SHP77 treated with DMSO at 0.1 percent for 48 hours (cell line): ENCODE results near the gene PEF1.

Experiments used
- DNase-seq: peaks from one replicate; lab custom pipeline; 2025; lab: John Stamatoyannopoulos, UW

Gene PEF1

DNA sequence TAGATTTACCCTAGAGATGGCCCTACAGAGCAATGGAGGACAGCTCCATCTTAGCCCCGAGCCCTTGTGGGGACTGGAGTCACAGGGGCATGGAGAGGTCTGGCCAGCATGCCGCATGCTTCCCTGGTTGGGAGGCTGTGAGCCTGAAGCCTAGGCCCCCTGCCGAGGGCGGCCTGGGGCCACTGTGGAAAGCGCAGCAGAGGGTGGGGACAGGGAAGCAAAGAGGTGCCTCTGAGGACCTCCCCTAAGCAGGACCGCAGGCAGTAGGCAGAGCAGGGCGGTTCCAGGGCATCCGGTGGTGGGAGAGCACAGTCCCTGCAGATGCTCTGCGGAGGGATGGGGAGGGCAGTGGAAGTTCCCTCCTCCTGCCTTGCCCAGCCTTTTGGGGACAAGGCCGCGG is 26.5 kb upstream of the PEF1 start:
- DNase-seq, result no peak

GRCh38 chr1:31670593-31670964 is 25.9 kb upstream of the PEF1 start:
- DNase-seq, result no peak

- peak; percentile 85 for DNase-seq
Measured at GRCh38 chr1:31669786-31670592, 25.3 kb upstream of the PEF1 start.

GRCh38 chr1:31669433-31669785 is 24.7 kb upstream of the PEF1 start:
- no peak for DNase-seq

- DNase-seq, result no peak
Measured at GRCh38 chr1:31668303-31668883, 23.7 kb upstream of the PEF1 start.

- no peak for DNase-seq
Measured at GRCh38 chr1:31667065-31667785, 22.5 kb upstream of the PEF1 start.

- peak; percentile 70 for DNase-seq
Measured at GRCh38 chr1:31666263-31666963, 21.7 kb upstream of the PEF1 start.

GRCh38 chr1:31665234-31665878 is 20.7 kb upstream of the PEF1 start:
- no peak for DNase-seq

DNA sequence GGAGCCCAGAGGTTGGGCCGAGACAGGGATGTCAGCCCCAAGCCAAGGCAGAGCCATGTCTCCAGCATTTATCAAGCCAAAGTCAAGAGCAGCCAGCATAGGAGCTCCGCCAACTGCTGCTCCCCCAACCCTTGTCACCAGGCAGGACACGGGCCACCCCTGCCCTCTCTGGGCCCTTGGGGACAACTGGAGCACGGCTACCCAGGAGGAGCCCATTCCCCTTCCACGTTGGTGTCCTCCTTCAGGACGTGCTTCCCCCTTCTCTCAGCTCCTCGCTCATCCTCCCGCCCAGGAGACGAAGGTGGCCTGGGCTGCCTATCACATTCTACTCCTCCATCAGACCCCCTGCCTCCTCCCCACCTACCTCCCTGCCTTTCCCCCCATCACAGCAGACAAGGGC is 19.9 kb upstream of the PEF1 start:
- DNase-seq, result no peak

DNA sequence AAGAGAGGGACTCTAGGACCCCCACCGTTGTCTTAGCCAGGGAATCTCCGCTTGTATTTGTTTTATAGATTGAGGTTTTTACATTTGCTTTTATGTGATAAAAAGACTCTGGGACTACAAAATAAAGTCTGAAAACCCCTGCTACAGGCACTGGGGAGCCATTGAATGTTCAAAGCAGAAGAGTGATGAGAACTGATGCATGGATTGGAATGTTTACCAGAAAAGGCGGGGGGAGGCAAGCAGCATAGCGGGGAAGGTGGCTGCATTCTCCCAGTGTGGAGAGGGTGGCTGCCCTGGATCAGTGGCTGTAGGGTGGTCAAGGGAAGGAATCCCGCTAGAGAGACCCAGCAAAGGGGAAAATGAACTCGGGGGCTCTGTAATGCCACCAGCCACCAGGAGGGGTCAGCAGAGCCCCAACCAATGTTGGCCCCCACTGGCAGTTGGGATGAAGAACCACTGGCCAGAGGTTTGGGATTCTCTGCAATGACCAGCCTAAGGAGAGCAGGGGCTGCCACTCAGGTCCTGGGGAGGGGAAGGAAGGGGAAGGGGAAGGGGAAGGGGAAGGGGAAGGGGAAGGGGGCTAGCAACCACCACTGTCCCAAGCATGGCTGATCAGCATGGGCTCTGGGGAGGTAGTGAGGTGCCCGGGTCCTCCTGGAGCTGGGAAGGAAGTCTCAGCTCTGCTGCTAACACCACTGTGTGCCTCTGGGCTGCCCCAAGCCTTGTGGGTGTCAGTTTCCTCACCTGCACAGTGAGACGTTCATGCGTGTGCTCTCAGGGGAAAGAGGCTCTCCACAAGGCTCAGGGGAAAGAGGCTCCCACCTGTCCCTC is 19.2 kb upstream of the PEF1 start:
- DNase-seq, result no peak

DNA sequence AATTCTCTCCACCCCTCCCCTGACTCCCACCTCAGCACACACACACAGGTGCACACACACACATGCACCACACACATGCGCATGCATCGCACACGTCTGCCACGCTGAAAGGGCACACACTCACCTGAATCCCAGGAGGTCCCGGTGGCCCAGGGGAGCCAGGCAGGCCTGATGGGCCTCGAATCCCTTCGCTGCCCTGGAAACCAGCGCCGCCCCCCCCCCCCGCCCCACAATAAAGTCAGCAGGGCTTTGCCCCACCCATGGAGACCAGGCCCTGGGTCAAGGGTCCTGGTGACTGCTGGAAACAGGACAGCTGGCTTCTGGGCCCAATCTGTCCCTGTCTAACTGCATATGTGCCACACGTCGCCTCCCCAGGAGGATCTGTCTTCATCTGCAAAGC is 17.8 kb upstream of the PEF1 start:
- DNase-seq, result no peak

GRCh38 chr1:31661856-31662255 is 17.2 kb upstream of the PEF1 start:
- no peak for DNase-seq

- no peak for DNase-seq
Measured at GRCh38 chr1:31660871-31661455, 16.3 kb upstream of the PEF1 start.

GRCh38 chr1:31659889-31660288 is 15.2 kb upstream of the PEF1 start:
- no peak for DNase-seq

DNA sequence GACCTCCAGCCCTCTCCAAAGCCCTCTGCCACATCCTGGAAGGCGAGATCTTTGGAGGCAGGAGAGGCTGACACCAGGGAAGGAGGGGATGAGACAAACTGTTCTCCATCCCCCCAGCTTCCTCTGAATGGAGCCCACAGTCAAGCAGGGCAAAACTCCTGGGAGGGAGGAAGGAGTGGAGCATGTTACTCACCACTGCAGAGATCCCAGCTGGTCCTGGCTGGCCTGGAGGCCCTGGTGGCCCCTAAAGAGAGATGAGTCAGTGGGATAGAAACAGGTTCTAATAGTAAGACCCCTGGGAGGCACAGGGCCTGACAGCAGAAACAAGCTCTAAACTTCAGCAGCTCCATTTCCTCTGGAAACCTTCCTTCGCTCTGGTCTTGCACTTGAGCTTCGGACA is 14.0 kb upstream of the PEF1 start:
- no peak for DNase-seq

DNA sequence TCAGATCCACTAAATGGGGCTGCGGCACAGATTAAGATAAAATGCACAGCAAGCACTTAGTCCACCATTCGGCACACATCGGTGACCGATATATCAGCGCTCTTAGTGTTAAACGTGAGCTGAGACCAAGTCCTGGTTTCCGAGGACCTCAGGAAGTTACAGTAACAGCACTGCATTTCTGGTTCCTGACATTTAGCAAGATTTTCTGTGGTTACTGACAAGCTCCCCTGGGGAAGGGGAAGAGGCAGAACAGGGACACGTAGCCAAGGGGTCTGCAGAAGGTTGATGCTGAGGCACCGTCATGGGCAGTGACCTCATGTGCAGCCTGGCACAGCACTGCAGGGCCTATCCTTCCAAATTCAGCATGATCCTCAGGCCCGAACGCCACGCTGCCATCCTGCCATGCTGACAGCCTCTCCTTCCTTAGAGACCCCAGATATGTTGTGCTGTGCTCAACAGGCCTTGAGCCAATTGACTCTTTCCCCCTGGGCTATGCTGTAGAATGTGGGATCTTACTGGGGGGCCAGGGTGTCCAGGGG is 13.4 kb upstream of the PEF1 start:
- DNase-seq, result no peak

- no peak for DNase-seq
Measured at GRCh38 chr1:31657020-31657804, 12.5 kb upstream of the PEF1 start.

GRCh38 chr1:31655756-31656155 is 11.1 kb upstream of the PEF1 start:
- DNase-seq, result no peak

DNA sequence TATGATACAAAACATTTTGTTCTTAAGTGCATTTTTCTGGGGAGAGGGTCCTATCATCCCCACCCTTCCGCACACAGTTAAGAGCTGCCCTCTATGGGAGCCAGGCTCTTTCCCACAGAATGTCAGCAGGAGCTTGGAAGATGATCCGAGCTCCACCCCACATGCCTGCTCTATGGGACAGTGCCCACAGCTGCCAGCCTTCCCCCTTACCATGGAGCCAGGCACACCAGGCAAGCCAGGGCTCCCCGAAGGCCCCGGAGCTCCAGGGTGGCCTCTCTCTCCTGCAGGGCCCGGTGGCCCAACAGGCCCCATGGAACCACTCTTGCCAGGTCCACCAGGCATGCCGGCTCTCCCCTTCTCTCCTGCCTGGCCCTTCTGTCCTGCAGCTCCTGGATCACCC is 10.4 kb upstream of the PEF1 start:
- no peak for DNase-seq

- no peak for DNase-seq
Measured at GRCh38 chr1:31654474-31654776, 9.7 kb upstream of the PEF1 start.
